ENCODE measurements around the gene SHROOM3. TPM values are rescaled to one million over a fixed set of nuclear protein-coding genes. Genes with fewer than 3 reads are reported as not detected.
A peak's percentile ranks its signal among the peaks of the same experiment; 100 is the strongest.

The SHROOM3 gene
- total RNA-seq, 1 experiment from 2014 or later = 27.6 TPM

DNA sequence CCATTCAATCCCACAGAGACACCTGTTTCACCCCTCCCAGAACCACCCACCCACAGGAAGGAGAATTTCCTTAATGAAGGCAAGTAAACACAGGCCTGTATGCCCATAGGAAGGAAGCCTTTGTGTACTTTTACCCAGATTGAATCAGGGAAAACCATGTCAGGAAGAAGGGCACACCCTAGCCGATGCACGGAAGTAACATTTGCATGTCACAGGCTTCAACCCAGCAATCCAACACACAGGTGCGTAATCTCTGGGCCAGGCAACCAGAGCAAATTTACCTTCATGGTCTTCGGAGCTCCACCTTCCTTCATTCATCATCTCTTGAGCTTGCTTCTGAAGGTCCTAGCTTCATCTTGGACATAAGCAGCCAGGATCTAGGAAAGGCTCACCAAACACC, 206.3 kb downstream of the SHROOM3 start:
- no peak overlapping the region for H4K91ac ChIP-seq (ENCODE audit: insufficient read length, low read depth, low read length)
- H2BK20ac ChIP-seq (ENCODE audit: low read depth, low read length, poor library complexity, severe bottlenecking) = no peak overlapping the region
- no peak overlapping the region for H3K14ac ChIP-seq (ENCODE audit: insufficient read depth, low read length)
- no peak overlapping the region for H2BK15ac ChIP-seq (ENCODE audit: low read depth, low read length)
- H3K9ac ChIP-seq (ENCODE audit: extremely low read depth, insufficient read length, low read length) = no peak overlapping the region
- no peak overlapping the region for H2BK12ac ChIP-seq (ENCODE audit: insufficient read length, low read depth, low read length)
- H3K4me1 Mint-ChIP-seq = peaks cover 24 to 43% of the 10 kb centered on the region in 2 experiments
- H3K27ac ChIP-seq (ENCODE audit: insufficient read length, low read depth, low read length) = no peak overlapping the region
- no peaks in the 10 kb centered on the region; the same call in 1 of the 2 replicates for H3K27me3 ChIP-seq (ENCODE audit: insufficient read depth, low read length)
- H3K56ac ChIP-seq (ENCODE audit: insufficient read length, low read depth, low read length) = no peak overlapping the region
- no peaks in the 10 kb centered on the region for H3K79me2 ChIP-seq (ENCODE audit: insufficient read depth, low read length)
- no peak overlapping the region for H4K8ac ChIP-seq (replicated peaks; ENCODE audit: insufficient read length, low read depth, low read length)
- no peaks in the 10 kb centered on the region for H3K9me3 ChIP-seq (ENCODE audit: control insufficient read depth, low read depth, low read length)
- TF ChIP-seq, protein P1, sequence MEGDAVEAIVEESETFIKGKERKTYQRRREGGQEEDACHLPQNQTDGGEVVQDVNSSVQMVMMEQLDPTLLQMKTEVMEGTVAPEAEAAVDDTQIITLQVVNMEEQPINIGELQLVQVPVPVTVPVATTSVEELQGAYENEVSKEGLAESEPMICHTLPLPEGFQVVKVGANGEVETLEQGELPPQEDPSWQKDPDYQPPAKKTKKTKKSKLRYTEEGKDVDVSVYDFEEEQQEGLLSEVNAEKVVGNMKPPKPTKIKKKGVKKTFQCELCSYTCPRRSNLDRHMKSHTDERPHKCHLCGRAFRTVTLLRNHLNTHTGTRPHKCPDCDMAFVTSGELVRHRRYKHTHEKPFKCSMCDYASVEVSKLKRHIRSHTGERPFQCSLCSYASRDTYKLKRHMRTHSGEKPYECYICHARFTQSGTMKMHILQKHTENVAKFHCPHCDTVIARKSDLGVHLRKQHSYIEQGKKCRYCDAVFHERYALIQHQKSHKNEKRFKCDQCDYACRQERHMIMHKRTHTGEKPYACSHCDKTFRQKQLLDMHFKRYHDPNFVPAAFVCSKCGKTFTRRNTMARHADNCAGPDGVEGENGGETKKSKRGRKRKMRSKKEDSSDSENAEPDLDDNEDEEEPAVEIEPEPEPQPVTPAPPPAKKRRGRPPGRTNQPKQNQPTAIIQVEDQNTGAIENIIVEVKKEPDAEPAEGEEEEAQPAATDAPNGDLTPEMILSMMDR (conservative IDR thresholded peaks at IDR 0.05) = no peak
- H2AK5ac ChIP-seq (ENCODE audit: insufficient read length, low read length) = no peak overlapping the region
- H3K27ac Mint-ChIP-seq = peak overlapping the region in 2 of 3 experiments; percentile 41 to 76; a peak in 4 of 7 replicates
- H3K4me1 ChIP-seq (ENCODE audit: insufficient read depth, low read length) = peaks cover 2% of the 10 kb centered on the region; the same call in 1 of the 2 replicates
- H4K20me1 ChIP-seq (ENCODE audit: control insufficient read depth, insufficient read depth, insufficient read length) = no peaks in the 10 kb centered on the region
- H3K79me1 ChIP-seq (ENCODE audit: insufficient read depth, low read depth, low read length, poor library complexity, severe bottlenecking) = no peaks in the 10 kb centered on the region
- WGBS (ENCODE audit: extremely low coverage, insufficient read length, low lambda C conversion rate) = no CpG with 5 or more reads among the region's 4 CpGs
- H3K4me2 ChIP-seq (ENCODE audit: insufficient read depth, insufficient read length, low read length) = no peak overlapping the region
- no peak overlapping the region for H4K5ac ChIP-seq (ENCODE audit: insufficient read length, low read depth, low read length)
- no peak overlapping the region for H3K23ac ChIP-seq (ENCODE audit: insufficient read length, low read depth, low read length)
- no peaks in the 10 kb centered on the region for H3K36me3 Mint-ChIP-seq (ENCODE audit: insufficient read depth in 1 of 3, low read depth in 3 of 3)
- no peaks in the 10 kb centered on the region for H3K27me3 Mint-ChIP-seq (ENCODE audit: low read depth)
- H3T11ph ChIP-seq (ENCODE audit: low read length) = no peak overlapping the region
- H3K18ac ChIP-seq (ENCODE audit: insufficient read length, low read depth, low read length) = no peak overlapping the region
- no peak overlapping the region for H2BK5ac ChIP-seq (ENCODE audit: insufficient read length, low read length)
- no peaks in the 10 kb centered on the region for H3K23me2 ChIP-seq (ENCODE audit: insufficient read length, low read depth, low read length, poor library complexity, severe bottlenecking)
- no peaks in the 10 kb centered on the region for H3K9me3 Mint-ChIP-seq
- no peak overlapping the region for H3K4ac ChIP-seq (ENCODE audit: low read depth, low read length)
- no peak overlapping the region for H2BK120ac ChIP-seq (ENCODE audit: low read depth, low read length, poor library complexity, severe bottlenecking)
- no peak overlapping the region for H2AFZ ChIP-seq (ENCODE audit: low read length)
- no peak overlapping the region for H3K4me3 Mint-ChIP-seq
- DNase-seq = no peak
